Measurements from ENCODE around the gene MED16.

MED16 gene

GRCh38 chr19:861756-862580 is 31.0 kb downstream of the MED16 start:
- peak; percentile 45 for DNase-seq (ENCODE audit: low read depth)
- no peak for TF ChIP-seq MYC (IDR thresholded peaks at IDR 0.05; ENCODE audit: low read depth, low read length)
- no peak for TF ChIP-seq MAX (IDR thresholded peaks at IDR 0.05; ENCODE audit: low read depth, low read length)
- TF ChIP-seq CTCF (IDR thresholded peaks at IDR 0.05; ENCODE audit: low read depth, low read length), result no peak
- no peak for TF ChIP-seq POLR2A (IDR thresholded peaks at IDR 0.05; ENCODE audit: extremely low read depth, insufficient read length)
- no peak overlapping the region for H3K4me3 ChIP-seq (ENCODE audit: low read depth, low read length)

GRCh38 chr19:861141-861755 is 31.7 kb downstream of the MED16 start:
- TF ChIP-seq POLR2A (IDR thresholded peaks at IDR 0.05; ENCODE audit: extremely low read depth, insufficient read length), result no peak
- no peak for DNase-seq (ENCODE audit: low read depth)
- no peak overlapping the region for H3K4me3 ChIP-seq (ENCODE audit: low read depth, low read length)

GRCh38 chr19:858868-859843 is 33.8 kb downstream of the MED16 start, which contains the start of gene CFD:
Gene CFD (plus strand): TSS chr19:859664. CDS start chr19:859690, 26 bp downstream.
- peak within 1 kb of the TSS; percentile 61 for H3K4me3 ChIP-seq (ENCODE audit: low read depth, low read length)
- DNase-seq (ENCODE audit: low read depth), result peak; percentile 92
- no peak for TF ChIP-seq MAX (IDR thresholded peaks at IDR 0.05; ENCODE audit: low read depth, low read length)
- TF ChIP-seq CTCF (IDR thresholded peaks at IDR 0.05; ENCODE audit: low read depth, low read length), result no peak
- TF ChIP-seq POLR2A (IDR thresholded peaks at IDR 0.05; ENCODE audit: extremely low read depth, insufficient read length), result no peak
- TF ChIP-seq MYC (IDR thresholded peaks at IDR 0.05; ENCODE audit: low read depth, low read length), result no peak

GRCh38 chr19:858284-858683 is 34.7 kb downstream of the MED16 start:
- DNase-seq (ENCODE audit: low read depth), result no peak
- H3K4me3 ChIP-seq (ENCODE audit: low read depth, low read length), result no peak overlapping the region
- TF ChIP-seq MAX (IDR thresholded peaks at IDR 0.05; ENCODE audit: low read depth, low read length) (no peak), POLR2A (IDR thresholded peaks at IDR 0.05; ENCODE audit: extremely low read depth, insufficient read length) (no peak), CTCF (IDR thresholded peaks at IDR 0.05; ENCODE audit: low read depth, low read length) (no peak)

GRCh38 chr19:855566-856120 is 37.3 kb downstream of the MED16 start:
- TF ChIP-seq POLR2A (IDR thresholded peaks at IDR 0.05; ENCODE audit: extremely low read depth, insufficient read length), result no peak
- TF ChIP-seq CTCF (IDR thresholded peaks at IDR 0.05; ENCODE audit: low read depth, low read length), result no peak
- TF ChIP-seq MYC (IDR thresholded peaks at IDR 0.05; ENCODE audit: low read depth, low read length), result no peak
- no peak for TF ChIP-seq MAX (IDR thresholded peaks at IDR 0.05; ENCODE audit: low read depth, low read length)
- no peak overlapping the region for H3K4me3 ChIP-seq (ENCODE audit: low read depth, low read length)
- DNase-seq (ENCODE audit: low read depth), result no peak

Measured in NB4 (cell line).